HG03558 (cell line): ENCODE results near the gene SYT8.

Experiments
- ATAC-seq: cut with Tn5 transposase; IDR thresholded peaks from one replicate; pipeline ENCODE4 v1.9.1; 2021; ENCODE audit warnings: moderate number of reproducible peaks; ENCODE audit not compliant: unreplicated experiment; ENCODE audit errors: extremely low read depth

SYT8 gene

DNA sequence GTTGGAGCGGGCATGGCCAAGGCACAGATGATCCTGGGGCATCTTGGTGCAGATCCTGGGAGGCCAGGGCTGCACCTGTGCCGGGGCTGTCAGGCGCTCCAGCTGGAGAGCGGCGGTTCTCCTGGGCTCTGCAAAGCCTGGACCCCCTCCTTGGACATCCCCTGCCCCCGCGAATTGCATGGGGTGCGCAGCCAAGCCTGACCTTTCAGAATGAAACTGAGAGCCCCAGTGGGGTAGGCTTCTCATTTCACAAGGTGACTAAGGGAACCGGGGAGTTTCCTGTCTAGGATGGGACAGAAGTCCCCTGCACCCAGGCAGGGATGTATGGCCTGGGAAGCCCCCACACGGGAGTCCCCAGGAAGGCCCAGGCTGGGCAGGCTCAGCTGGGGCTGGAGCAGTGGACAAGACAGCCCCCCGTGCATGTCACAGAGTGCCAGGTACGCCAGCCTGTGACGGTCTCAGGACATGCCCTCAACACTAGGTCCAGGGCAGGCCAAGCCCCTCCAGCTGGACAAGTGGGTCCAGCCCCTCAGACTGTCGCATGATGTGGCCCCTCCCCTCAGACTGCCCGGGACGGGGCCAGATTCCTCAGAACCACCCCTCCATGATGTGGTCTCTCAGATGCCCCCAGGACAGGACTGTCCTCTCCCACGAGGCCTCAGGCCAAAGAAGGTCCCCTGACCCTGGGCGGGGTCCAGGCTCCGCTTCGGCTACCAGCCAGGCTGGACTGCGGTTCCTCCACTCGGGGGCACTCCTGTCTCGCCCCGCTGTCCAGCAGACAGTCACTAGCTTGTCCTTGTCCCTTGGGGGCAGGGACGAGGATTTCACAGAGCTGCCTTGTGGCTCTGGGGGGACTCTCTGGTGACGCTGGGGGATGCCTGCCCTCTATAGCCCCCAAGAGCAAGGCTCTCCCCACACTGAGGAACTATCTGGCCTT, 20.4 kb downstream of the SYT8 start:
- ATAC-seq: no peak

DNA sequence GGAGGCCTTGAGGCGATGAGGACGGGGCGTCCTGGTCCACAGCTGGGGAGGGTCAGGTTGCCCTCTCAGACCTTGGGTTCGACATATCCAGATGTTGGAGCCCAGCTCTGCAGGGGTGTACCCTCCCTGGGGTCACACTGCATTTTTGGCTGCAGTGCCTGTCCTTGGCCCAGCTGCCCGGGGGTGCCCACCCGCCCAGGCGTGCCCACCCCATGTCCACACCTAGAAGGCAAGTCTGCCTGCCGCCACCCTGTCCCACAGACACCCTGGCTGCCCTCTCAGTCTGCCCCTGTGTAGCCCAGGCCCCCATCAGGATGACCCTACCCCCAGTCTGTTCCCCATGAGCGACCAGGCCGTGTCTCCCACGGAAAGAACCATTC, 21.1 kb downstream of the SYT8 start:
- no peak for ATAC-seq

- no peak for ATAC-seq
These were observed 21.7 kb downstream of the SYT8 start for GRCh38 chr11:1856306-1857005.

DNA sequence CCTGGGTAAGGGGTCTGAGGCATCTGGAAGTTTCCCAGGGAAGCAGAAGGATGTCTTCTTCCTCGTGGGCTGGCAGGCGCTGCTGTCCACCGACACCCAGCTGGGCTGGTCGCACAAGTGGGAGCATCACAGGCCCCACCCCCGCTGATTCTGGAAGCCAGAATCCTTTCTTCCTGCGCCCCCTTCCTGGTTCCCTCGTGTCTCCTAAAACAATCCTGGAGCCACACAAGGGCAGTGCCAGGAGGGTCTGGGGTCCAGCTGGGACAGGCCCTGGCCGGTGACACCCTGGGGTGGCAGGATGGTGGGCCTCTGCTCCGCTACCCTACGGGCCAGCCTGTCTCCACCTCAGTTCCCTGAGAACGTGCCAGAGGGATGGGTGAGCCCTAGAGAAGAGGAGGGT, 22.3 kb downstream of the SYT8 start:
- ATAC-seq: no peak

DNA sequence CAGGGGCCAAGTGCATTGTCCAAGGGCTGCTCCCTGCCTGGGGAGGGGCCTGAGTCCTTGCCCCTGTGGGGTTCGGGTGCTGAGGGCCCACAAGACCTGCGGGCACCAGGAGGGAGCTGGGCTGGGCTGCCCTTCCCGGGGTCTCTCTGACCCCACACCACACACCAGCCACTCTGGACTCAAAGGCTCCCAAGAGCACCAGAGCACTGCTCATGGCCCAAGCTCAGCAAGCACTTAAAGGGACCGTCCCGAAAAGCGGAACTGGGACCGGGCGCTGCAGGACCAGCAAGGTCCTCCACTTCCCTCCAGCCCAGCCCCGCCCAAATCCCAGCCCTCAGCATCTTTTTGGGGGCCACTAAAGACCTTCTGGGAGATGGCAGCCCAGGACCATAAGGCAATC, 23.4 kb downstream of the SYT8 start:
- no peak for ATAC-seq

- ATAC-seq: no peak
These were observed 23.8 kb downstream of the SYT8 start for GRCh38 chr11:1858576-1858975.

- ATAC-seq: no peak
These were observed 24.2 kb downstream of the SYT8 start for GRCh38 chr11:1859004-1859403.

DNA sequence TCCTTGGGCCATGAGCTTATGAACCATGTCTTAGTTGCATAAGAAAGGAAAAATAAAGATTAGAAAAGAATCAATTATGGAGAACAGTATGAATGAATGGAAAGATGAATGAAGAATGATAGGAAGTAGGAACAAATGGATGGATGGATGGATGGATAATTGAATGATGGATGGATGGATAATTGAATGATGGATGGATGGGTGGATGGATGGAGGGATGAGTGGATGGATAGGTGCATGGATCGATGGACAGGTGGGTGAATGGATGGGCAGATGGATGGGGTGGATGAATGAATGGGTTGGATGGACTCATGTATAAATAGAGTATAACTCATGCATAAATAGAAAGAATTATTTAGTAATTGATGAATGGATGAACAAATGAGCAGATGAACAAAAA, 25.3 kb downstream of the SYT8 start:
- no peak for ATAC-seq

DNA sequence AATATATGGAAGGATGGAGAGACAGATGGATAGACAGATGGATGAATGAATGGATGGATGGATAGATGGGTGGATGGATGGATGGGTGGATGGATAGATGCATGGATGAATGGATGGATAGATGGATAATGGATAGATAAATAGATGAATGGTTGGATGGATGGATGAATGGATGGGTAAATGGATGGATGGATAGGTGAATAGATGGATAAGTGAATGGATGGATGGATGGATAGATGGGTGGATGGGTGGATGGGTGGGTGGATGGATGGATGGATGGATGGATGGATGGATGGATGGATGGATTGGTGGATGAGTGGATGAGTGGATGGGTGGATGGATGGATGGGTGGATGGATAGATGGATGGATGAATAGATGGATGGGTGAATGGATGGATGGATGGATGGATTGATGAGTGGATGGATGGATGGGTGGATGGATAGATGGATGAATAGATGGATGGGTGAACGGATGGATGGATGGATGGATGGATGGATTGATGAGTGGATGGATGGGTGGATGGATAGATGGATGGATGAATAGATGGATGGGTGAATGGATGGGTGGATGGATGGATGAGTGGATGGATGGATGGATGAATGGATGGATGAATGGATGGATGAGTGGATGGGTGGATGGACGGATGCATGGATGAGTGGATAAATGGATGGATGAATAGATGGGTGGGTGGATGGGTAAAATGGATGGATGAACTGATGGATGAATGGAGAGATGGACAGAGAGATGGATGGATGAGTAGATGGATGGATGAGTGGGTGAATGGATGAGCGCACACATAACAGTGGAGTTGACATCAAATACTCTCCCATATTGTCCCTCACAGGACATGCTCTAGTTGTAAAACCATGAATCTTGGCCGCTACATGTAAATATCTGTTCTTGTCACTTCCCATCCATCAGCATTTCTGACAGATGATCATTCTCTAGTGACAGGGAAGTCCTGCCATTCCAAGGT, 26.9 kb downstream of the SYT8 start:
- ATAC-seq: no peak

GRCh38 chr11:1862588-1863351, 28.0 kb downstream of the SYT8 start:
- no peak for ATAC-seq

DNA sequence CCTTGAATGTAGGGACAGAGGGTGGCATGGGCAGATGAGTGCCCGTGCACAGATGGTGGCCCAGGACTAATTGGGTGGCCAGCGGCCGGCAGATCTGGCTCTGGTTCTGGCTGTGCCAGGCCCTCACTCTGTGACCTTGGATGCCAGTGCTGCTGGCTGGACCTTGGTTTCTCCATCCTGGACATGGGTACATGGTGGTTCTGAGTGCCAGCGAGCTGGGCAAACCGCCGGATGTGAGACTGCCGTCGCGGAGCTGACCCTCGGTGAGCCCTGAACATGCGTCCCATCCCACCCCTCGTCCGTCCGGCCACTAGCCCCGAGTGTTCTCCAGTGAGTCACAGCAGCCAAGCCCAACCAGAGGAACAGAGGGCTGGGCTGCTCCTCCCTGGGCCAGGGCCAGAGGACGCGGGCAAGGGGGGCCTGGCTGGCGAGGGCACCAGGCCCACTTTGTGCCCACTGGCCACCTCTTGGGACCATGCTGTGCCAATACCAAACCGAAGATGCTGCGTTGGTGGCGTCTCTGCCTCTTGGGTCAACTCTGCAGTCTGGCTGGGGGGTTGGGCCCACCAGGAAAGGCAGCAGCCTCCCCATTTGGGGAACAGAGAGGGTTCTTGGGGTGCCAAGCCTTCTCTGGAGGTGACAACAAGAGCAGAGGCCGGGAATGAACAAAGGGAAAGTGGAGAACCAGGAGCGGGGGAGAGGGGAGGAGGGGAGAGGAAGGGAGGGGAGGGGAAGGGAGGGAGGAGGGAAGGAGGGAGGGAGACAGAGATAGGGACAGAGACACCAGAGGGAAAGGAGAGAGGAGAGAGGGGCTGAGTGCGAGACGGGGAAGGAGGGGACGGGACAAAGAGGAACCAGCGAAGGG, 28.8 kb downstream of the SYT8 start:
- no peak for ATAC-seq

GRCh38 chr11:1864231-1864630, 29.4 kb downstream of the SYT8 start:
- no peak for ATAC-seq

GRCh38 chr11:1864831-1865665, 30.3 kb downstream of the SYT8 start:
- ATAC-seq: no peak

DNA sequence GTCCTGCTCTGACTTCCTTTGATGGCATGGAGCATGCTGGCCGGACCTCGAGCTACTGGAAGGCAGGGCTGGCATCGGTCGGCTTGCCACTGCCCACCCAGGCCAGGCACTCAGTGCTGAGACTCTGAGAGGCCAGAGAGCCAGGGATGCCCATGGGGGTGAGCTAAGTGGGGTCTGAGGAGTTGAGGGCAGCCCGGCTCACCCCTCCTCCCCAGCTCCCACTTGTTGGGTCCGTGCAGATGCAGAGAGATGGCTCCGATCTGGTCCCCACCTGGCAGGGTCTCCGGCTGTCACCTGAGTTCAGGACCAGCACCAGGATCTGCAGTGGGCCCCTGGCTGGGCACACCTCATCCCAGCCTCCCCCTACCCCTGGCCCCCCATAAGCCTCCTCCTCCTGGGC, 31.4 kb downstream of the SYT8 start:
- ATAC-seq: no peak

GRCh38 chr11:1866776-1867175, 32.0 kb downstream of the SYT8 start:
- ATAC-seq: no peak

GRCh38 chr11:1867381-1867780, 32.6 kb downstream of the SYT8 start:
- ATAC-seq: no peak

GRCh38 chr11:1868056-1868635, 33.4 kb downstream of the SYT8 start:
- ATAC-seq: no peak
